GM12872 (cell line): Measurements from ENCODE around the gene BCL2L1.

ENCODE experiments used
- CTCF ChIP-seq: IDR thresholded peaks from 3 replicates; pipeline ENCODE4 v1.5.1; 2011; ENCODE audit warnings: low read depth, mild to moderate bottlenecking, low read length, moderate library complexity; ENCODE audit not compliant: insufficient read depth

The BCL2L1 gene

GRCh38 chr20:31711179-31712111 is 11.2 kb downstream of the BCL2L1 start:
- no peak for TF ChIP-seq CTCF

- no peak for TF ChIP-seq CTCF
Measured at GRCh38 chr20:31710423-31711108, 12.1 kb downstream of the BCL2L1 start.

GRCh38 chr20:31709939-31710338 is 12.7 kb downstream of the BCL2L1 start:
- no peak for TF ChIP-seq CTCF

- TF ChIP-seq CTCF, result no peak
Measured at GRCh38 chr20:31708736-31709534, 13.7 kb downstream of the BCL2L1 start.

GRCh38 chr20:31707994-31708735 is 14.5 kb downstream of the BCL2L1 start:
- TF ChIP-seq CTCF, result no peak

- no peak for TF ChIP-seq CTCF
Measured at GRCh38 chr20:31707258-31707615, 15.4 kb downstream of the BCL2L1 start.
